Sigmoid colon (tissue), 7 donors: ENCODE measurements around the gene PDE1A. TPM values are rescaled to one million over a fixed set of nuclear protein-coding genes. Genes with fewer than 3 reads are reported as not detected.

ENCODE experiments used
- DNase-seq: peaks from one replicate; pipeline ENCODE4 v3.0.0-alpha.2; 2019
- H3K27ac ChIP-seq, 4 donors: fragments of 200-600 bp; sonication (generic); one replicate each; pipeline ENCODE4 v1.5.1; 2016 to 2019; ENCODE audit warnings: mild to moderate bottlenecking in 1 of 4
- H3K27me3 ChIP-seq, 3 donors: fragments of 200-600 bp; sonication (generic); one replicate each; pipeline ENCODE4 v1.5.1; 2019; ENCODE audit warnings: mild to moderate bottlenecking in 1 of 3
- H3K36me3 ChIP-seq, 4 donors: fragments of 200-600 bp; sonication (generic); one replicate each; pipeline ENCODE4 v1.5.1; 2016 to 2019
- H3K4me1 ChIP-seq, 4 donors: fragments of 200-600 bp; sonication (generic); one replicate each; pipeline ENCODE4 v1.5.1; 2017 to 2019
- H3K4me3 ChIP-seq, 4 donors: fragments of 200-600 bp; sonication (generic); one replicate each; pipeline ENCODE4 v1.5.1; 2017 to 2019; ENCODE audit warnings: mild to moderate bottlenecking in 2 of 4, moderate library complexity in 1 of 4
- H3K9me3 ChIP-seq, 4 donors: fragments of 200-600 bp in 3 of 4; sonication (generic) in 3 of 4; one replicate each; pipeline versions ENCODE4 v1.5.1 to v1.6.1; 2013 to 2019
- CTCF ChIP-seq, 4 experiments: fragments of 450-650 bp in 3 of 4; fragments of 200-600 bp in 1 of 4; IDR thresholded peaks; one replicate each; pipeline ENCODE4 v1.5.1; 2016 to 2019; ENCODE audit warnings: antibody characterized with exemption in 4 of 4, mild to moderate bottlenecking in 3 of 4, moderate library complexity in 2 of 4
- EP300 ChIP-seq, 4 donors: sonication (generic); formaldehyde crosslinking; IDR thresholded peaks; one replicate each; pipeline ENCODE4 v1.6.1; 2017; ENCODE audit warnings: antibody characterized with exemption in 4 of 4
- POLR2A ChIP-seq, 2 donors: fragments of 450-650 bp; IDR thresholded peaks; one replicate each; pipeline ENCODE4 v1.6.1; 2016; ENCODE audit warnings: antibody characterized with exemption in 2 of 2, mild to moderate bottlenecking in 2 of 2, moderate library complexity in 2 of 2
- POLR2AphosphoS5 ChIP-seq, 4 donors: sonication (generic); formaldehyde crosslinking; IDR thresholded peaks; one replicate each; pipeline ENCODE4 v1.6.1; 2017; ENCODE audit warnings: antibody characterized with exemption in 4 of 4
- WGBS, 2 donors: extraction: QIAGEN DNeasy Blood & Tissue Kit; methylation state at CpG; one replicate each; pipeline ENCODE4 v1.1.7; 2013; 5-methylcytosine and 5-hydroxymethylcytosine counted together
- intact Hi-C: fragments of 100-400 bp; cut with DNase I; formaldehyde crosslinking; loops from one replicate; pipeline ENCODE4 v1.15.1; 2023
- polyA plus RNA-seq, 3 donors: library from polyadenylated mRNA; stranded (reverse); fragments of 200-250 nt; gene quantifications; one replicate each; pipeline ENCODE4 v1.2.3, GENCODE V29; 2013
- total RNA-seq, 4 donors: library from RNA; depleted of rRNA; stranded (reverse); fragments of >200 nt; gene quantifications; one replicate each; pipeline ENCODE4 v1.1.0, GENCODE V29; 2016
- donor health status: healthy with polysubstance abuse.
- donor health status: Bipolar disorder and iron deficiency.
- donor health status: healthy.

PDE1A gene
- total and polyA plus RNA-seq, 7 donors = 0.69 to 37.1 (median 17.2) TPM

- H3K4me1 ChIP-seq = no peaks in the 10 kb centered on the region
- no peaks in the 10 kb centered on the region for H3K9me3 ChIP-seq
- no peak for TF ChIP-seq EP300 (IDR thresholded peaks at IDR 0.05)
- no peak for TF ChIP-seq POLR2AphosphoS5 (IDR thresholded peaks at IDR 0.05)
- TF ChIP-seq CTCF (IDR thresholded peaks at IDR 0.05) = no peak
- no peak for TF ChIP-seq POLR2A (IDR thresholded peaks at IDR 0.05)
- no peak overlapping the region for H3K4me3 ChIP-seq
- no peaks in the 10 kb centered on the region for H3K36me3 ChIP-seq
- intact Hi-C loops = no loop called here
- 64 to 84% methylated on average over 2 of the region's 2 CpGs for WGBS, 2 donors
- no peak for DNase-seq
- H3K27ac ChIP-seq = no peak overlapping the region
- no peaks in the 10 kb centered on the region for H3K27me3 ChIP-seq
Observed at GRCh38 chr2:182252534-182252933, 174.3 kb downstream of the PDE1A start.

- DNase-seq = no peak
- H3K27me3 ChIP-seq = no peaks in the 10 kb centered on the region
- TF ChIP-seq POLR2AphosphoS5 (IDR thresholded peaks at IDR 0.05) = no peak
- no peak for TF ChIP-seq EP300 (IDR thresholded peaks at IDR 0.05)
- TF ChIP-seq POLR2A (IDR thresholded peaks at IDR 0.05) = no peak
- no peak for TF ChIP-seq CTCF (IDR thresholded peaks at IDR 0.05)
- no peak overlapping the region for H3K27ac ChIP-seq
- no peaks in the 10 kb centered on the region for H3K4me1 ChIP-seq
- 93 to 96% methylated on average over 2 of the region's 2 CpGs for WGBS, 2 donors
- H3K9me3 ChIP-seq = no peaks in the 10 kb centered on the region
- no peak overlapping the region for H3K4me3 ChIP-seq
- H3K36me3 ChIP-seq = no peaks in the 10 kb centered on the region
- intact Hi-C loops = no loop called here
Observed at GRCh38 chr2:182248898-182249297, 177.9 kb downstream of the PDE1A start.

- no peaks in the 10 kb centered on the region for H3K4me1 ChIP-seq
- no peak for DNase-seq
- no peak overlapping the region for H3K27ac ChIP-seq
- intact Hi-C loops = no loop called here
- no peak overlapping the region for H3K4me3 ChIP-seq
- H3K36me3 ChIP-seq = no peaks in the 10 kb centered on the region
- no peaks in the 10 kb centered on the region for H3K27me3 ChIP-seq
- 74 to 91% methylated on average over 6 of the region's 6 CpGs for WGBS, 2 donors
- TF ChIP-seq EP300 (IDR thresholded peaks at IDR 0.05) (no peak), CTCF (IDR thresholded peaks at IDR 0.05) (no peak), POLR2A (IDR thresholded peaks at IDR 0.05) (no peak), POLR2AphosphoS5 (IDR thresholded peaks at IDR 0.05) (no peak)
- no peaks in the 10 kb centered on the region for H3K9me3 ChIP-seq
Observed at GRCh38 chr2:182248362-182248761, 178.5 kb downstream of the PDE1A start.

- WGBS, 2 donors = 83 to 89% methylated on average over 1 of the region's 1 CpG
- no peak for DNase-seq
- Histone ChIP-seq H3K36me3 (no peaks in the 10 kb centered on the region), H3K4me3 (no peak overlapping the region), H3K9me3 (no peaks in the 10 kb centered on the region), H3K4me1 (no peaks in the 10 kb centered on the region), H3K27me3 (no peaks in the 10 kb centered on the region), H3K27ac (no peak overlapping the region)
- intact Hi-C loops = no loop called here
- TF ChIP-seq EP300 (IDR thresholded peaks at IDR 0.05) (no peak), POLR2A (IDR thresholded peaks at IDR 0.05) (no peak), CTCF (IDR thresholded peaks at IDR 0.05) (no peak), POLR2AphosphoS5 (IDR thresholded peaks at IDR 0.05) (no peak)
Observed at GRCh38 chr2:182247831-182248230, 179.0 kb downstream of the PDE1A start.

- no peak overlapping the region for H3K4me3 ChIP-seq
- no peaks in the 10 kb centered on the region for H3K27me3 ChIP-seq
- peaks cover 0 to 5% (median 0%) of the 10 kb centered on the region in 4 donors for H3K4me1 ChIP-seq
- H3K9me3 ChIP-seq = no peaks in the 10 kb centered on the region
- TF ChIP-seq POLR2A (IDR thresholded peaks at IDR 0.05) (no peak), CTCF (IDR thresholded peaks at IDR 0.05) (no peak), POLR2AphosphoS5 (IDR thresholded peaks at IDR 0.05) (no peak), EP300 (IDR thresholded peaks at IDR 0.05) (no peak)
- DNase-seq = no peak
- intact Hi-C loops = no loop called here
- no peaks in the 10 kb centered on the region for H3K36me3 ChIP-seq
- no peak overlapping the region for H3K27ac ChIP-seq
Observed at GRCh38 chr2:182245963-182246362, 180.9 kb downstream of the PDE1A start.
